GM21529 (cell line): ENCODE data around the gene IRX3.

Source experiments
- ATAC-seq: cut with Tn5 transposase; IDR thresholded peaks from one replicate; pipeline ENCODE4 v1.9.1; 2021; ENCODE audit not compliant: unreplicated experiment

Gene IRX3

DNA sequence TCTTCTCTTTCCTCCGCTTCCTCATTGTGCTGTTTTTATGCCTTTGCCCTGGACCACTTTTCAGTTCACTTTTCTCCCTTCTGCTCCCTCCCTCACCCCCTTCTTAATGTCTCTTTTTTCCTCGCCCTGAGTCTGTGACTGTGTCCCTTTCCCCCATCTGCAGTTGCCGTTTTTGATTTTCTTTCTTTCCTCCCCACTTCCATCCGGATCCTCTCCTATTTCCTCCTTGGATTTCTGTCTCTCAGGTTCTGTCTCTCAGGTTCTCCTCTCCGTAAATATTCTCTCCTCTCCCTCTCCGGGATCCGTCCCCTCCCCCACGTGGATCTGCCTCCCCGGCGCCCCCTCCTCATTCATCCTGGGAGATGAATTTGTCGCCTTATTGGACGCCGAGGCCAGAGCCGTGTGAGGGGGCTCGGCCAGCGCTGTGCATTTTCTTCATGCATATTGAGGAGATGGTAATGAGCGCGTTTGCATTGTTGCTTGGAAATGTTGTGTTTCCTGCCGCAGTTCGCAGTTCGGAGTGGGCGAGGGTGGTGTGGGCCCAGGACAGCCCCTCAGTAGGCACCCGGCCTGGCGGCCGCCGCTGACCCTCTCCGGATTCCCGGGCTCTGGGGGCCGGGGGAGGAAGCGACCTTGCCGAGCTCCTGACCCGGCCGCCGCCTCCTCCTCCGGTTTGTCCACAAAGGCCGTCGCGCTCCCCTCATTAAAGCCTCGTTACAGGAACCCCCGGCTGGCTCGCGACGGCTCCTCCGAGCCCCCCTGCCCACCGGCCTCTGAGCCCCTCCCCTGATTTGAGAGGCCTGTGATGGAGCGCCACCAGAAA, 4.5 kb upstream of the IRX3 start:
- no peak for ATAC-seq

DNA sequence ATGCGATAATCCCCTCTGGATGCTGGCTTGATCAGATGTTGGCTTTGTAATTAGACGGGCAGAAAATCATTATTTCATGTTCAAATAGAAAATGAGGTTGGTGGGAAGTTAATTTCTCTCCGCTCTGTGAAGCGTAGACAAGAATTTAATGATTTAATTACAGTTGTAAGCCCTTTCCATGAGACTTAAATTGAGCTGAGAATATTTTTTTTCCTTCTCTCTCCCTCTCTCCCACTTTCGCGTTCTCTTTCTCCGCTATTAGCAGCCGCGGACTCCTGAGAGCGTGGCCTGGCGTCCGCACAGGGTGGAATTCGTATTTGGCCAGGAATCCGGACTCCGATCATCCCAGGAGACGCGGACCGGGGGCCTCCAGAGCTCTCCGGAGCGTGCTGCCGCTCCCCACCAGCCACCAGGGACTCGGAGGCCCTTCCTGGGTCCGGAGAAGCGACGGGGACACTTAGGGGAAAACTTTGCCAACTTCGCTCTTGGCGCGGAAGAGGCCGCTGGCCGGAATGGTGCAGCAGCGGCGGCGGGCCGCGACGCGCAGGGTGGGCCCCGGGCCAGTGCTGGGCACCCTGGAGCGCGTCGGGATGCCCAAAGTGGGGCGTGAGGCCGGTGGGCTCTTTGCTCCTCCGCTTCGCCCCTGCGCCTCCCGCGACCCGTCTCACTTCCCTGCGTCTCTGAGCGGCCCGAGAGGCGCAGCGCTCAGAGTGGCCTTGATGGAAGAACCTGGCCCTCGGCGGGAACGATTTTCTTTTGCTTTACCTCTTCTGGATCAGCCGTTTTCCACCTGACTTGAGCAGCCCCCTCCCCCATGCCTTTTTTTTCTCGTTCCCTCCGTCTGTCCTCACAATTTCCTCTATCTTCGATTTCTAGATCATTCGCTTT, 3.6 kb upstream of the IRX3 start:
- no peak for ATAC-seq

DNA sequence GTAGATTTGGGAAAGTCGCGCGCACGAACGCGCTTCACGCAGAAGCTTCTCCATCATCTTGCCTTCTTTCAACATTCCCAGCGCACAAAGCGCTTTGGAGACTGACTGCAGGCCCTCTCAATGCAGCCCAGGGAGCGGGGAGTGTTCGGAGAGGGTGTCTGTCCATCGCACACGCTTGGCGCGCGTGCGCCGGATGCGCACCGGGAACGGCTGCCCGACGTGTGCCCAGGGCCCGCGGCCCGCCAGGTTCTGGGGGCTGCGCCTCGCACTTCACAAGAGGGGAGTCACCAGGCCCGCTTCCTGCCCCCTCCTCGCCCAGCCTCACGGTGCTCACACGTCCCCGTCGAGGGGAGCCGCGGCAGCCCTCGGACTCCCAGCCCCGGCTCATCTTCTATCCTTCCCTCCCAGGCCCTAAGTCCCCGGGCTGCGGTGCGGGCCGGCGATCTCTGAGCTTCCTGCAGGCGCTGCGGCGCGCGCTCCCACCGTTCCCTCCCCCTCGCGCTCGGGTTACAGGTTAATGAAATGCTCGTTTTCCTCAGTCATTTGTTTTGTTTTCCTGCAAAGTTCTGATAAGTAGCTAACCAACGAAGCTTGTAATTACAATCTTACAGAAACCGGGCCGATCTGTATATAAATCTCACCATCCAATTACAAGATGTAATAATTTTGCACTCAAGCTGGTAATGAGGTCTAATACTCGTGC, 2.8 kb upstream of the IRX3 start:
- no peak for ATAC-seq

DNA sequence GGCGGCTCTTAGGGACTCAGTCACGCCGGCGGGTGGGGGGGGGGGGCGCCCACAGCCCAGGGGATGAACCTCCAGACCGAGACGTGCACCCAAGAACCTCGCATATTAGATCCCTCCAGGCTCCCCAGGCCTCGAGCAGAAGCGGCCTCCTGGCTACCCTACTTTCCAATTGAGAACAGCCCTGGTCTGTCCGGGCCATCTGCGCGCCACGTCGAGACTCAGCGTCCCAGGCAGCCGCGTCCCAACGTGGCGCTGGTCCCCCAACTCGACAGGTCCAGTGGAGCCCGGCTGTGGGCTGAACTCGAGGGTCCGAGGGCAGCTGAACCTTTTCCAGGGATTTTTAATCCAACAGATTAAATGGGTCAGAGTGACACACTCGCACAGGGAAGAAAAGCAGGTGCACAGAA, 2.3 kb upstream of the IRX3 start:
- no peak for ATAC-seq

DNA sequence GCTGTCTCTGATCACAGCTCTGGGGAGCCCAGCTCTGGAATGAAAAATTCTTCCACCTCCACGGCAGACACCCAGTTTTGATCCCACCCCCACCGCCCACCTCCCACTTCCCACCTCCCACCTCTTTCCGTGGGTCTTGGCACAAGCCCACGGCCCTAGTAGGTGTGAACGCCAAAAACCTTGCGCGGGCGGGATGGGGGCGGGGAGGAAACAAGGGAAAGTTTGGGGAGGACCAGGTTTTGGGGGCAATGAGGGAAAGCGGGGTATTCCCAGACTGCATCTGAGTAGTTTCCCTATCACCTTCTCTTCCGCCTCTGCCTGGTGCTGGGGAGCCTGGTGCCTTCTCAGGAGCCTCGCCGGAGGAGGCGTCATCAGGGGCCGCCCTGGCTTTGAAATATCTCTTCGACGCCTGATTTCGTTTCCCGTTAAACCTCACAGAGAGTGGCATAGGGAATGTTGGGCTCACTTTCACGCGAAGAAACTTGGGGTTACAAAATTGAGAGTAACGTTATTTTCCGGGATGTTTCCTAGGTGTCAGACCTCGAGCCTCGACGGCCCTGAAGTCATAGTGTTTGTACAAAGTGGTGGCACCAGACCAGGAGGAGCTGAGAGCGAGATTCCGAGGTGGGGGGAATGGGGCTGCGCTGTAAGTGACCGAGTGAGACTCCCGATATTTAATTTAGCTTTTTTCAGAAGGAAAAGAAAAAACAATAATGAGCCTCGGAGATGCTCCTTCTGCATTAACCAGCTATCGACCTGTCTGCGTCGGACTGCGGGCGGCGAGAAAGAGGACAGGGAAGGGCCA, 1.6 kb upstream of the IRX3 start:
- no peak for ATAC-seq

DNA sequence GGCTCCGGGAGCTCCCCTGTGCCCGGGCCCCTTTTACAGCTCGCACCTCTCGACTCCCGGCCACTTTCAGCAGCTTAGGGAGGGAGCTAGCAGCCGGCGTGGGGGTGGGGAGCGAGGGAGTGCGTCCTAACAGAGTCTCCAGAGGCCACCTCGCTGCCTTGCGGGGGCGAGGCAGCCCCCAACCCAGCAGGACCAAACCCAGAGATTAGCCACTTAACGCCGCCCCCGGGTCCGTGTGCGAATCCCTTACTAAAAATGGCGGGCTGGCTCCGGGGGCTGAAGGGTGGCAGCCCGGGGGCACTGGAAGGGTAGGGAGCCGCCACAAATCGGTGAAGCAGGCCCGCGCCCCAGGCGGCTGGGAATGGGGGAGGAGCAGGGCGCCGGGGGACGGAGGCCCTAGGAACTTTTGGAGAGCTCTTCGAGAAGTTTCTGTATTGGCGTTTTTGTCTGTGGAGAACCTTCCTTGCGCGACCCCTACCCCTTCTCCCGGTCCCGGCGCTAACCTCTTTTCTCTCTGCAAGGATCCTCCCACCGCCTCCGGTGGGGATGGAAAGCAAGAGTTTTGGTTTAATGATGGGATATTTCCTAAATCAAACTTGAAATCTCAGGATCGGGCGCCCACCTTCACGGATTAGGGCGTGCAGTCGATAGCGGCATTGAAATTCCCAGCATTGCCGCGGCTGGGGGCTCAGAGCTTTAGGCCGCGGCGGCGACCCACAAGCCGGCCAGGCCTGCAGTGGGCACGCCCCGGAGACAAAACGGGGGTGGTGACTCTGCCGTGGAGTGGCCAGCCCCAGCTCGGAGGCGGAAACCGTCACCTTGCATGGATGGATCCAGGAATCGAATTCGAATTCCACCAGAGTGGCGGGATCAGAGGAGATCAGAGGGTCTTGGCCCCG, 793 bp upstream of the IRX3 start:
- no peak for ATAC-seq

DNA sequence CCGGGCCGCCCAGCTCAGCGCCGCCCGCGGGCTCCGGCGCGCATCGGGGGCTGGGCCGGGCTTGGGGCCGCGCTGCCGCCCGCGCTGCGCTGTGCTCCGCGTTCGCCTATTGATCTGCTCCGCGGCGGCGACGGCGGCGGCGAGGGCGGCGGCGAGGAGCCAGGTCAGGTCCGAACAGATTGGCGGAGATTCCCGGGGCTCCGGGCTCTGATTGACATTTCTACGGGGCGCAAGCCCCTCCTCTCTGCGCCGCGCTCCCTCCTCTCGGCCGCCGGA, 559 bp downstream of the IRX3 start:
- no peak for ATAC-seq

DNA sequence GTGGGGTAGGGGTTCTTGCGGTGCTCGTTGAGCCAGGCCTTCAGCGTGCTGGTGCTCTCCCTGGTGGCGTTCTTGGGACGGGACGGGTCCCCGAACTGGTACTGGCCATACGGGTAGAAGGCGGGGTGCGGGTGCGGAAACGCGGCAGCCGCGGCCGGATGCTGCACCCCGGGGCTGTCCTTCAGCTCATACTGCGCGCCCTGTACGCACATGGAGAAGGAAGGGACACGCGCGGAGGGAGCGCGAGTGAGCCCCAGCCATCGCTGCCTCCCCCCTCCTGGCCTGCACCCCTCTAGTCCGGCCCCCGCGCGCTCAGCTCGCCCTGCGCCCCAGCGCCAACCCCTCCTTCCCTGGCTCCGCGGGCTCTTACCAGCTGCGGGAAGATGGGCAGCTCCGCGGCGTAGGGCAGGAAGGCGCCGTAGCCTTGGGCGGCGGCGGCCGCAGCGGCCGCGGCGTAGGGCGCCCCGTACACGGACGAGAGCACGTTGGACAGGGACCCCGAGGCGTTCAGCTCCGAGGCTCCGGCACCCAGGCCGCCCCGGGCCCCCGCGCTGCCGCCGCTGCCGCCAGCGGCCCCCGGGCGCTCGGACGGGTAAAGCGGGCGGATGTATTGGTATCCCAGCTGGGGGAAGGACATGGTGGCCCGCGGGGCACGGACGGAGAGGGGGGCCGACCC, 1.0 kb downstream of the IRX3 start:
- no peak for ATAC-seq

DNA sequence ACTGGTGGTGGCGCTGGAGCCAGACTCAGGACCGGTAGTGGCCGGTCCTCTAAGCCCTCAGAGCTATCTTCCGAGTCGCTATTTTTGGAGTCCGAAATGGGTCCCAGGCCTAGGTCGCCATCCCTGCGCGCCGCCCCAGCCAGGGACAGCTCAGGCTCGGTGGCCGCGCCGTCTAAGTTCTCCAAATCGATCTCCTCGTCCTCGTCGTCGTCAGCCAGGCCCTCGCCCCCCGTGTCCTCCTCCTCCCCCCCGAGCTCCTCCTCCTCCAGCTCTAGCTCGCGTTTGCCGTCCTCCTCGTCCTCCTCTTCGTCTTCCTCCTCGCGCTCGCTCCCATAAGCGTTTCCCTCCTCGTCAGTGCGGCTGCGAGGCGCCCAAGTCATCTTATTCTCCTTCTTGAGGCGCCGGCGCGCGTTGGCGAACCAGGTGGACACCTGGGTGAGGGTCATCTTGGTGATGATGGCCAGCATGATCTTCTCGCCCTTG, 1.6 kb downstream of the IRX3 start:
- ATAC-seq: no peak

DNA sequence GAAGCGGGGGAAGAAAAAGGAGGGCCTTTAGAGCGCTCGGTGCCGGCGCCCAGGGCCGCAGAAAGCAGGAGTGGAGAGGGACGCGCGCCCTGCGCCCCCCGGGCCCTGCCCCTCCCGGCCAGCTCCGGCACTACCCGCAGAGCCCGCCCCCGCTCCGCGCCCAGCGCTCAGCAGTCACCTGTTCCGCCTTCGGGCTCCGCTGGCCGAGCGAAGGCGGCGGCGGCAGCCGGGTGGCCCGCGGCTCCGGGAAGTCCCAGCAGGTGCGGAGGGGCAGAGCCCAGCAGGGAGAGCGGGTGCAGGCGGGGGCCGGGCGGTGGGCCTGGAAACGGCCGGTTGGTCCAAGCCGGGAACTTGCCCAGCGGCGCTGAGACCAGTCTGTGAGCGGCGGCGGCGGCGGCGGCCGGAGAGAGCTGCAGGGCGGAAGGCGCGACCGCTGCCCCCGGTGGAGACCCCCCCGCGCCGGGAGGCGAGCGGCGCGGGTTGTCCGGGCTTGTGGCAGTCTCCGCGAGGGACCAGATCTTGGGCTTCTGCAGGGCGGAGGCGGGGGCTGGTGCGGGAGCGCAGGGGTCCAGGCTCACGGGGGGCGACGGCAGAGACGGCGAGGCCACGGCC, 2.2 kb downstream of the IRX3 start:
- ATAC-seq: no peak

DNA sequence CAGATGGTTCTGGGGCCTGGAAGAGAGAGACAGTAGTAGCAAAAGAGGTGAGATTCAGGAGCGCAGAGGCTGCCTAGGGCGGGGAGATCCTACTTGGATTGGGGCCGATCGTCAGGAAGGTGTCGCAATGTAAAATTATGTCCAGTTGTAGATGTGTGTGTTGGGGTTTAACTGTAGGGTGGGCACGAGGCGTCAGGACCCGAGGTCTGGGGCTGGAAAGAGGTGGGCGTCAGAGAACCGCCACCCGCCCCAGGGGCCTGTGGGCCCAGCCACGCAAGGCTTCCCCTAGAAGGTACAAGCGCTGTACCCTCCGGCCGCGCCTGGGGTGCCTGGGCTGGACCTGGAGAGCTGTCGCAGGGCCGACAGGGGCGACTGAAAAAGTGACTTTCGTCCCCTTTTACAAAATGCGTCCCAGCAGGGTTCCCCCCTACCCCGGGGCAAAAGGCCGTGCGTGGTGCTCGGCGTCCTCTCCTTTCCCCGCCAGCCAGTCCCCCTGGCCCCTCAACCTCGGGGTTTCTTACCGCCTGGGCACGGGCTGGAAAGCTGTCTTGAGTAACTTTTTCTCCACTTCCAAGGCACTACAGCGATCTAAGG, 2.8 kb downstream of the IRX3 start:
- no peak for ATAC-seq

DNA sequence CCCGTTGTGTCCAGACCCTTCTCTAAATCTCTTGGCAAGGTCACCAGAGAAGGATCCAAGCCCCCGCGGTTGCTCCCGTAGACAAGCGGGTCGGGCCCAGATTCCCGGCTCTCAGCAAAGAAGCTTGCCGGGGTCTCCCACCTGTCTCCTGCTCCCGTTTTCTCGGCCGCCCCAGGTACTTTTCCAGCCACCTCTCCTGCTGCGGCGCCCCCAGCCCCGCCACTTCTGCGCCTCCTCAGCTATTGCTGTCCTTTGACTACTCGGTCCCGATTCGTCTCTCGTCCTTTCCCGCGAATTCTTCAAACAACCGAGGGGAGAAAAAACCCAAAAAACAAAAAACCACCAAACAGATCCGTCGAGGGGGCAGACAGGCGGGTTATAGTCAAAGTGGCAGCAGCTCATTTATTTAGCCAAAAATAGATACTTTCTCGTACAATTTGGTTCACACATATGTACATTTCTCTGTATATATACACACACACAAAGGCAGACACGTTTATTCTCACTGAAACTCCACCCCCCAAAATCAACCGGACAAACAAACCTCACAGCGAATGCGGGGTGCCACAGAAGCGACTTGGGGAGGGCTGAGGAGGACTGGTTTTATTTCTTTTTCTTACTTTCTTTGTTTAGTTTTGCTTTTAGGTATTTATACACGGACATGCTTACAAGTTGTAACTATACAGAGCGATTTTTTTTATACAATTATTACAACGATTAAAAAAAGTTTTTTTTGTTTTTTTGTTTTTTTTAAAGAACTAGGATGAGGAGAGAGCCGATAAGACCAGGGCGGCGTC, 3.5 kb downstream of the IRX3 start:
- ATAC-seq: no peak

DNA sequence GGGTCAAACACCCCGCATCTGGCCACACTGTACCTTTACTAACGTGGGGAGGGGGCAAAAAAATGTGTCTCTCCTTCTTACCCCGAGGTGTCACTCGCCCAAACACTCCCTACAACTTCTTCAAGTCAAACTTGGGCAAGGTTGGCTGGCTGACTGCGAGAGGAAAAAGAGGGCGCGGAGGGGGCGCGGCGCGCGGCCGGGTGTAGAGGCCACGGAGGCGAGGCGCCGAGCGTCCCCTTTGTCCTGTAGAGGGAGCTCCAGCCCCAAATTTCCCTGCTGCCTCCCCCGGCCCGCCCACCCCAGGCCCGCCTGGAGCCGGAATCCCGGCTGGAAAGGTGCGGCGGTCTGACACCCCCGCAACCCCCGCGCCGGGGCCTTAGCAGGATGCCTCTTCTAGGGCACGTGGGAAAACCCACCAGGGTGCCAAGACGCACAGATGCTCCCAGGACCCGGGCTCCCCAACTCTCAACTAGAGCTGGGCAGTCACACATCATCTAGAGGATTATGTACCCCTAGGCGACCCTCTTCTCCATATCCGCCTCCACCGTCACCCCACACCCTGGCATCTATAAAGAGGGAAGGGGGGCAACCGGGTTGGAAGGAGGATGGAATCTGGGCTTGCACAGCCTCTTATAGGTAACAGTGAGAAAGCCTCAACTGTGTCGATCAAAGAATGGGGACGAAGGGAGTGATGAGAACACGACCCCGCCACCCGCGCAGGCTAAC, 4.2 kb downstream of the IRX3 start:
- no peak for ATAC-seq

DNA sequence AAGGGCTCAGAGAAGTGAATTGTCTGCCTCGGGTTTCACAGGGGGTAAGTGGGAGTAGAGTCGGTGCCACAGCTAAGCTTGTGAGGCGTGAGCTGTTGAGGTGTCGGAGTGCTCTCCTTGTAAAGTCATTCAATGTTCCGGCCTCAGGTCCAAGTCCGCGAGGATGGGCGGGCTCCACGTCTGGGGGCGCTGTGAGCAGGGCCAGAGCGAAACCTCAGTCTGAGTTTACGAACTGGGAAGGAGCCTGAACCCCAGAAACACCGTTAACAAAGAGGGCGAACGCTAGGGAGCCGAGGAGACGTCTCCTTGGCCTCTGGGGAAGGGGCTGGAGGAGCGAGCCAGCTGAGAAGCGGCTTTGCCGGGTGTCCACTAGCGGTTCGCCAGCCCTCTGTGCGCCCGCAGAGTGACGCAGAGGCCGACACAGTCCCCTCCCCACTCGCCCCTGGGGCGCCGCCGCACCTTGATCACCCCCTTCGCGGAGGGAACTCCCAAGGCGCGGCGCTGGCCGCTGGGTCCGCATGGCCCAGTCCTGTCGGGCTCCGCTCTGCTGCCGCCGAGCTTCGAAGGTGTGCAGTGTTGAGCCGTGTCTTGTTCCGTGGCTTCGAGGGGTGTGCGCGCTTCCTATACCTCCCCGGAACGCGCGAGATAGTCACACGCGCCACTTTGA, 4.9 kb downstream of the IRX3 start:
- ATAC-seq: no peak

DNA sequence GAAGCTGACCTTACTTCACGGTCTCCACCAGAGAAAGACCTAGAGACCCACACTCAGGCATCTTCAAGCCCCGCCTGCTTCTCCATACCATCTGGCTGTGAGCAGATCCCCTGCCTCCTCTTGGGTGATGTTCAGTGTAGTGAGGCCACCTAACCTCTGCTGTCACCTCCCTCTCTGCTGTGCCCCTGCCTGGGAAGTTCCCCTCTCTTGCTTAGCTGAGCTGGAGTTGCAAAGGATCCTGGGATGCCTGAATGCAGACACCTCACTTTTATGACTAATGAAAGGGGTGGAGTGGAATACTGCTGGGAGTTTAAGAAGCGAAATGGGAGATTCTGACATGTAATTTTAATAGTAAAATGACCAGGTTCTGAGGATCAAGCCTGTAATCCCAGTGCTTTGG, 5.8 kb downstream of the IRX3 start:
- ATAC-seq: no peak

DNA sequence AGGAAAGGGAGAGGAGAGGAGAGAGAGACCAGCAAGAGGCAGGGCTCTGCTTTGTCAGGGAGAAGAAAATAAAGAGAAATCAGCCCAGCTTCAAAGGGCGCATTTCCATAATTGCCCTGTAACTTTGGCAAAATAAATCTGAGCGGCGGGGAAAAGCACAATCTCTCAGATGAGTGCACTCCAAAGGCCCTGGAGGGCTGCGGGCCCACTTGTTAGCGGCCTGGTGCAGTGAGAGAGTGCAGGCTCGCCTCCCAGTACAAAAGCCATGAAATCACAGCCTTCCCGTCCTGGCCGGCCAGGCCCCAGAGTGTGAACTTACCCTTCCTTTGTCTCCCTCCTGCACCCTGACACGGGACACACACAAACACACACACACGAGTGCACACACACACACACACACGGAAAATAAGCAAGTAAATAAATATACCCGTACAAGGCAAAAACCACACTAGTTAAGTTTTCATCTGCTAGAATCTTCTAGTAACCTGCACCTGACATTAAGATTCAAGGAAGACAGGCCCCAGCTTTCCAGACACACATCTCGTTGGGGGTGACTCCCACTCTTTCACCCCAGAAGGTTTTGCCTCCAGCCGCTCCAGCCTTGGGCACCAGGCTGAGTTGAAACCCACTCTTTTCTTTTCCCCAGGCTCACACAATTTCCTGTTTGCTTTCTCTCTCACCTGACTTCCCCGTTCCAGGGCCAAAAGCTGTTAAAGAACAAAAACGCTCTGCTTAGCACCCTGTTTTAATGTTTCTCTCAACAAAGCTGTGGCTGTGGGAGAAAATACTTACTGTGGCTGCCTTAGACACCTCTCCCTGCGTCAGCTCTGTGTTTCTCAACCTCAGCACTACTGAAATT, 8.5 kb downstream of the IRX3 start:
- ATAC-seq: no peak
